Measurements from ENCODE around the gene GNB1. TPM values are rescaled to one million over a fixed set of nuclear protein-coding genes. Genes with fewer than 3 reads are reported as not detected.
"Not testable (repeated sequence)": the region's sequence is repeated elsewhere in the genome, so short reads cannot be mapped to it uniquely, and the experiment has no call there.

GNB1 gene
- total RNA-seq, 1 experiment from 2014 or later, result 89.2 TPM

GRCh38 chr1:1752636-1753606 lies 138.0 kb downstream of the GNB1 start:
- no peak for DNase-seq (ENCODE audit: extremely low read depth, low read depth)

GRCh38 chr1:1752190-1752589 lies 138.7 kb downstream of the GNB1 start:
- no peak for DNase-seq (ENCODE audit: extremely low read depth, low read depth)

- DNase-seq (ENCODE audit: extremely low read depth, low read depth), result not testable (repeated sequence)
Observed at GRCh38 chr1:1749941-1750340, 140.9 kb downstream of the GNB1 start.

GRCh38 chr1:1748686-1749321 lies 142.1 kb downstream of the GNB1 start:
- no peak for DNase-seq (ENCODE audit: extremely low read depth, low read depth)

GRCh38 chr1:1746566-1746909 lies 144.3 kb downstream of the GNB1 start:
- not testable (repeated sequence) for DNase-seq (ENCODE audit: extremely low read depth, low read depth)

- peak; percentile 5 for DNase-seq (ENCODE audit: extremely low read depth, low read depth)
Observed at GRCh38 chr1:1745651-1746565, 145.0 kb downstream of the GNB1 start.

- DNase-seq (ENCODE audit: extremely low read depth, low read depth), result not testable (repeated sequence)
Observed at GRCh38 chr1:1742529-1742928, 148.4 kb downstream of the GNB1 start.

GRCh38 chr1:1741013-1741412 lies 149.9 kb downstream of the GNB1 start:
- DNase-seq (ENCODE audit: extremely low read depth, low read depth), result peak; percentile 59

GRCh38 chr1:1738799-1739337 lies 152.0 kb downstream of the GNB1 start:
- DNase-seq (ENCODE audit: extremely low read depth, low read depth), result not testable (repeated sequence)

- DNase-seq (ENCODE audit: extremely low read depth, low read depth), result not testable (repeated sequence)
Observed at GRCh38 chr1:1737675-1738590, 153.0 kb downstream of the GNB1 start.

Other genes with a start within 250 kb of the GNB1 start
- gene CDK11B, start 232.1 kb downstream of the GNB1 start, total RNA-seq (2014; rRNA removed; shearing (Covaris generic)), result 8.7 and 11.3 TPM in 2 replicates
- gene SLC35E2B, start 198.3 kb downstream of the GNB1 start, total RNA-seq (2014; rRNA removed; shearing (Covaris generic)), result 17.6 and 20.1 TPM in 2 replicates
- gene CDK11A, start 166.7 kb downstream of the GNB1 start, total RNA-seq (2014; rRNA removed; shearing (Covaris generic)), result 11.5 and 17.3 TPM in 2 replicates
- gene NADK, start 112.6 kb downstream of the GNB1 start, total RNA-seq (2014; rRNA removed; shearing (Covaris generic)), result 41.3 and 48.5 TPM in 2 replicates
- 0.12 and 0.77 TPM in 2 replicates for gene CALML6, start 24.2 kb upstream of the GNB1 start, total RNA-seq (2014; rRNA removed; shearing (Covaris generic))
- gene TMEM52, start 28.2 kb upstream of the GNB1 start, total RNA-seq (2014; rRNA removed; shearing (Covaris generic)), result 2.8 and 3.6 TPM in 2 replicates
- gene CFAP74, start 112.7 kb upstream of the GNB1 start, total RNA-seq (2014; rRNA removed; shearing (Covaris generic)), result not detected in 2 replicates
- gene GABRD, start 128.3 kb upstream of the GNB1 start, total RNA-seq (2014; rRNA removed; shearing (Covaris generic)), result not detected in 2 replicates
- gene PRKCZ, start 159.3 kb upstream of the GNB1 start, total RNA-seq (2014; rRNA removed; shearing (Covaris generic)), result 4.2 and 5.4 TPM in 2 replicates